ENCODE data around the gene SSBP2.

Gene SSBP2

GRCh38 chr5:81469676-81470075 lies 281.2 kb downstream of the SSBP2 start:
- H3K27me3 ChIP-seq (ENCODE audit: insufficient read depth, low read length, poor library complexity) = no peaks in the 10 kb centered on the region
- no peak for TF ChIP-seq EZH2 (IDR thresholded peaks at IDR 0.05; ENCODE audit: borderline replicate concordance, low read depth, low read length, severe bottlenecking)
- no peak for TF ChIP-seq CTCF (IDR thresholded peaks at IDR 0.05; ENCODE audit: borderline replicate concordance, extremely low read depth, low read length, poor library complexity, severe bottlenecking)
- H3K36me3 ChIP-seq (ENCODE audit: insufficient read depth, low read length) = peaks cover 89% of the 10 kb centered on the region
- ATAC-seq (ENCODE audit: insufficient read depth, low read depth) (no peak), DNase-seq (no peak)
- H3K4me3 ChIP-seq (ENCODE audit: low read depth in 1 of 2, low read length in 2 of 2) = no peak overlapping the region
- H3K4me1 ChIP-seq (ENCODE audit: insufficient read depth, low read length) = no peaks in the 10 kb centered on the region
- no peaks in the 10 kb centered on the region for H3K79me2 ChIP-seq (ENCODE audit: insufficient read depth, low read length)
- no peaks in the 10 kb centered on the region for H3K9me3 ChIP-seq (ENCODE audit: insufficient read depth, low read length, severe bottlenecking)
- H3K9ac ChIP-seq (ENCODE audit: low read depth, low read length) = no peak overlapping the region
- H2AFZ ChIP-seq (ENCODE audit: low read depth, low read length) = no peak overlapping the region
- no peaks in the 10 kb centered on the region for H4K20me1 ChIP-seq (ENCODE audit: insufficient read depth, low read length)
- H3K27ac ChIP-seq (ENCODE audit: low read length) = no peak overlapping the region
- H3K4me2 ChIP-seq (ENCODE audit: insufficient read depth, low read length) = no peak overlapping the region

- Histone ChIP-seq H4K20me1 (ENCODE audit: insufficient read depth, low read length) (no peaks in the 10 kb centered on the region), H3K4me2 (ENCODE audit: insufficient read depth, low read length) (no peak overlapping the region), H3K9me3 (ENCODE audit: insufficient read depth, low read length, severe bottlenecking) (no peaks in the 10 kb centered on the region), H2AFZ (ENCODE audit: low read depth, low read length) (no peak overlapping the region), H3K4me3 (ENCODE audit: low read depth in 1 of 2, low read length in 2 of 2) (no peak overlapping the region), H3K27me3 (ENCODE audit: insufficient read depth, low read length, poor library complexity) (no peaks in the 10 kb centered on the region), H3K9ac (ENCODE audit: low read depth, low read length) (no peak overlapping the region), H3K79me2 (ENCODE audit: insufficient read depth, low read length) (no peaks in the 10 kb centered on the region), H3K27ac (ENCODE audit: low read length) (no peak overlapping the region), H3K36me3 (ENCODE audit: insufficient read depth, low read length) (peaks cover 72% of the 10 kb centered on the region), H3K4me1 (ENCODE audit: insufficient read depth, low read length) (no peaks in the 10 kb centered on the region)
- ATAC-seq (ENCODE audit: insufficient read depth, low read depth) = no peak
- no peak for DNase-seq
- no peak for TF ChIP-seq EZH2 (IDR thresholded peaks at IDR 0.05; ENCODE audit: borderline replicate concordance, low read depth, low read length, severe bottlenecking)
- TF ChIP-seq CTCF (IDR thresholded peaks at IDR 0.05; ENCODE audit: borderline replicate concordance, extremely low read depth, low read length, poor library complexity, severe bottlenecking) = no peak
These were observed 300.0 kb downstream of the SSBP2 start for GRCh38 chr5:81450940-81451339.

GRCh38 chr5:81435023-81435422 lies 315.9 kb downstream of the SSBP2 start:
- Histone ChIP-seq H4K20me1 (ENCODE audit: insufficient read depth, low read length) (no peaks in the 10 kb centered on the region), H3K9me3 (ENCODE audit: insufficient read depth, low read length, severe bottlenecking) (no peaks in the 10 kb centered on the region), H3K9ac (ENCODE audit: low read depth, low read length) (no peak overlapping the region), H3K36me3 (ENCODE audit: insufficient read depth, low read length) (peaks cover 44% of the 10 kb centered on the region), H2AFZ (ENCODE audit: low read depth, low read length) (no peak overlapping the region), H3K4me3 (ENCODE audit: low read depth in 1 of 2, low read length in 2 of 2) (no peak overlapping the region), H3K4me1 (ENCODE audit: insufficient read depth, low read length) (no peaks in the 10 kb centered on the region), H3K4me2 (ENCODE audit: insufficient read depth, low read length) (no peak overlapping the region), H3K27ac (ENCODE audit: low read length) (no peak overlapping the region), H3K79me2 (ENCODE audit: insufficient read depth, low read length) (no peaks in the 10 kb centered on the region), H3K27me3 (ENCODE audit: insufficient read depth, low read length, poor library complexity) (no peaks in the 10 kb centered on the region)
- TF ChIP-seq CTCF (IDR thresholded peaks at IDR 0.05; ENCODE audit: borderline replicate concordance, extremely low read depth, low read length, poor library complexity, severe bottlenecking) (no peak), EZH2 (IDR thresholded peaks at IDR 0.05; ENCODE audit: borderline replicate concordance, low read depth, low read length, severe bottlenecking) (no peak)
- no peak for DNase-seq
- ATAC-seq (ENCODE audit: insufficient read depth, low read depth) = no peak

GRCh38 chr5:81429985-81430384 lies 320.9 kb downstream of the SSBP2 start:
- Histone ChIP-seq H2AFZ (ENCODE audit: low read depth, low read length) (no peak overlapping the region), H3K9me3 (ENCODE audit: insufficient read depth, low read length, severe bottlenecking) (no peaks in the 10 kb centered on the region), H4K20me1 (ENCODE audit: insufficient read depth, low read length) (no peaks in the 10 kb centered on the region), H3K79me2 (ENCODE audit: insufficient read depth, low read length) (no peaks in the 10 kb centered on the region), H3K27me3 (ENCODE audit: insufficient read depth, low read length, poor library complexity) (no peaks in the 10 kb centered on the region), H3K4me3 (ENCODE audit: low read depth in 1 of 2, low read length in 2 of 2) (no peak overlapping the region), H3K4me2 (ENCODE audit: insufficient read depth, low read length) (no peak overlapping the region), H3K4me1 (ENCODE audit: insufficient read depth, low read length) (peaks cover 9% of the 10 kb centered on the region), H3K27ac (ENCODE audit: low read length) (no peak overlapping the region), H3K36me3 (ENCODE audit: insufficient read depth, low read length) (peaks cover 57% of the 10 kb centered on the region), H3K9ac (ENCODE audit: low read depth, low read length) (no peak overlapping the region)
- no peak for DNase-seq
- ATAC-seq (ENCODE audit: insufficient read depth, low read depth) = no peak
- TF ChIP-seq EZH2 (IDR thresholded peaks at IDR 0.05; ENCODE audit: borderline replicate concordance, low read depth, low read length, severe bottlenecking) (no peak), CTCF (IDR thresholded peaks at IDR 0.05; ENCODE audit: borderline replicate concordance, extremely low read depth, low read length, poor library complexity, severe bottlenecking) (no peak)
